GM21515 (cell line): ENCODE results near the gene PTH2R.
"Not testable (repeated sequence)": the region's sequence is repeated elsewhere in the genome, so short reads cannot be mapped to it uniquely, and the experiment has no call there.

ENCODE experiments used
- ATAC-seq: cut with Tn5 transposase; IDR thresholded peaks from one replicate; pipeline ENCODE4 v1.9.1; 2021; ENCODE audit not compliant: unreplicated experiment

The PTH2R gene

DNA sequence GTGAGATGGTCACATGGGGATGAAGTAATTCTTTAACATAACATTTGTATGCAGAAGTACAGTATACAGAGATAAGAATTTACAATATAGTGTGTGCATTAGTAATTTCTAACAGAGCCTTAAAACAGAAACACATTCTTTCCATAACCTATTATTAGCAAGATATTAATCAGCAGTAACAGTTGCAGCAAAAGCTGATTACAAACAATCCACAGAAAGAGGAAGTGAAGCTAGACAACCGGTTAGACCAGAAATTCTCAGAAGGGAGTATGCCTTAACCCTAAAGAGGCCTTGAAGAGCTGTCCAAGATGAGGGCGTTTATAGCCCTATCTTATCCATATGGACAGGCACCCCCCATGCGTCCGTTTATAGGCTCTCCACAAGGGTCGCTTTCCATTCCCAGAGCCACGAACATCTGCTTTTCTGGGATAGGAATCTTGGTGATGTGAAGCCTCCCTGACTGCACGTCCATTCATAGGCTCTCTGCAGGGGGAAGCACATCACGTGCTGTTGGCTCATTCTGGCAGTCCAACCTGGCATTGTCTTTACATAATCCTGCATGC, 75.9 kb downstream of the PTH2R start:
- not testable (repeated sequence) for ATAC-seq

DNA sequence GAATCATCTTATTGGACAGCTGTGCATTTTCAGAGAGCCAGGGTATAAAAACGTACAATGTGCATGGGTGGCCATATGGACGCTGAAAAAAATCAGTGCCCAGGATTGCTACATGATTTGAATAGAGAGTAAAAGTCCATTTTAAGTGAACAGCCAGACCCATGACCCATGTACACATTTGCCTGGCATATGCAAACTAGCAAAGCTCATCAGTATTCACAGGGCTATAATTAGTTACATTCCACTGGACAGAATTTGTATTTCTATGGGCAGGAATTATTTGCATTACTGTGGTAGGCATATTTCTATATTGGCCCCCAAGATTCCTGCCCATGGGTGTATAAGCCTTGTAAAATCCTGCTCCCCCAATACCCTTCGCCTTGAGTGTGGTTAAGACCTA, 78.8 kb downstream of the PTH2R start:
- ATAC-seq: no peak

DNA sequence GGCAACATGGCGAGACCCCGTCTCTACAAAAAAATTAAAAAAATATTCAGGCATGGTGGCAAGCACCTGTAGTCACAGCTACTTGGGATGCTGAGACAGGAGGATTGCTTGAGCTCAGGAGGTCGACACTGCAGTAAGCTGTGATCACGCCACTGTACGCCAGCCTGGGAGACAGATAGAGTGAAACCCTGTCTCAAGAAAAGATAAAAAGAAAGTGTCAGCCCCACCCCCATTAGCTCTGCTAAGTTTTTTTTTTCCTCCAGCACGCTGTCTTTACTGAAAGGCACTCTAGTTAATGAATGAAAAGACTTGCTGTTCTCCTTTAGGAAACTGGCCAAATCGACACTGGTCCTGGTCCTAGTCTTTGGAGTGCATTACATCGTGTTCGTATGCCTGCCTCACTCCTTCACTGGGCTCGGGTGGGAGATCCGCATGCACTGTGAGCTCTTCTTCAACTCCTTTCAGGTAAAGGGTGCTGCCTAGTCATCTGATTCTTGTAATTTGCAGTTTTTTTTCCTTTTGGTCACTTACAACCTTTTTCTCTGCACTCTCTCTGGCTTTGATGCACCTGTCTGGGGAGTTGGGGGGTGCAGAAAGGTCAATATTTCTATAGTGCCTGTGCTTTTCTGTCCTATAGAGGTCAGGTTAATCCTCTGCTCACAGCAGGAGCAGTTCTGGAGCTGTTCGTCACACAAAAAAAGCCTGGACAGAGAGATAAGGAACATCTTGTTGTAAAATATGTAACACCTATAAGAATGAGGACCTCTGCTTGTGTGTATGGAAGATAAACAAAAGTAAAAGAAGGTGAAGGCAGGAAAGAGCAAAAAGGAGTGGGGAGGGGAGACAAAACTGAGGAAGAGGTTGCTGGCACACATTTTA, 82.3 kb downstream of the PTH2R start:
- ATAC-seq: no peak

DNA sequence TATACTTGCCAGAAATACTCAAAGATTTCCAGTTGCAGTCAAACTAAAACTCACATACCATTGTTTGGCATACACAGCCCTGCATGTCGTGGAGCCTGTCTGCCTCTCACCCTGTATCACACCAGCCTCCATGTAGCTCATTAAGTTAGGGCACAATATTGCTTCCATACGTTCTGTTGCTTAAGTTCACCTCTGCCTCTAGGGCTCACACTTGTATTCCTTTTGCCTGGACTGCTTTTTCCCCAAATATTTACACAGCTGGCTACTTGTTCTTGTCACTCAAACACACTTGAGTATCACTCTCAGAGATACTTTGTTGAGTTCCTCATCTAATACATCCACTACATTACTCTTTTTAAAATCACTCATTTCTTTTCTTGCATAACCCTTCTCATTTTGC, 83.1 kb downstream of the PTH2R start:
- no peak for ATAC-seq

DNA sequence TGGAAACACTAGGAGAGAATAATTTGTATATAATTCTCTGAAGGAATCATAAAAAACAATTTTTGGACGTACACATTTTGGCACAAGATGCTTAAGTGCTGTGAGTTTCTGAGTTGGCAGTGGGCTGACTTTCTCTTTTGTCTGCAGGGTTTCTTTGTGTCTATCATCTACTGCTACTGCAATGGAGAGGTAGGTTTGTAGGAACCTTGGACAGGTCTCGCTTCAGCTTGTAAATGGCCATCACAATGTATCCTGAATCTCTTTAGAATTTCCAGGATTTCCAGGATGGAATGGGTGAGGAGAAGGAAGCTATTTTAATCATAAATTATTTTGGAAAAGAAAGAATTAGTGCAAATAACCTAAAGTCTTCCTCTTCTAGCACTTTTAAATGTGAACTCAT, 83.9 kb downstream of the PTH2R start:
- no peak for ATAC-seq

DNA sequence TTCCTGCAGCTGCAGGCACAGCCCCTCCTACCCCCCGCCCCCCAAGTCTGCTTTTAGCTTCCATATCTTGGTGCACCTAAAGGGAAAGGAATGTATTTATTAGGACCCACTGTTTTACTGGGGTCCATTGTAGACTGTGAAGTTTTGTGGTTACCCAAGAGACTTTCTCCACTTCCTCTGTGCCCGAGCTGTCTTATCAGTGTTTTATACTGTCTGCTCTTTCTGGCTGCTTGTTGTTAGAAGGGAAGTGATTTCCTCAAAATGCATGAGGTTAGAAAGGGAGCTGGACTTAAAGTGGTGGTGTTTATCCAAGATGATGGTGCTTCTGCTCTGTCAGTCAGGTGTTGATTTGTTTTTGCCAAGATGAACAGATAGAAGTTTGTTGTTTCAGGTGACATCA, 85.0 kb downstream of the PTH2R start:
- ATAC-seq: no peak

DNA sequence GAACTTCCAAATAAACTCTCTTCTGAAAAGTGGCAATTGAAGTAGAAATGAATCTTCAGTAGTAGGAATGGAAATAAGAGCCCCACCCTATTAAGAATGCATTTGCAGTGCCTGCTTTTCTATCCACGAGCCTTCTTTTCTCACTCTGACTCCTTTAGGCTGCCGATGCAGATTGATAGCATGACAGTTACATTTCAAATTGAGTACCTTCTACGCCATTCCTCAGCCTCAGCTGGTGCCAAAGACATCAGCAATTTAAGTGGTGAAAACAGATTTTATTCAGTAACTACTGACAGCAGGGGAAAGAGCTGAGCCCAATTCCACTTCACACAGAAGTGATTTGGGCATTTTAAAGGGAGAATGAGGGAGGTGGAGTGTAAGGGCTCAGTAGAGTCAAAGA, 85.5 kb downstream of the PTH2R start:
- ATAC-seq: no peak

DNA sequence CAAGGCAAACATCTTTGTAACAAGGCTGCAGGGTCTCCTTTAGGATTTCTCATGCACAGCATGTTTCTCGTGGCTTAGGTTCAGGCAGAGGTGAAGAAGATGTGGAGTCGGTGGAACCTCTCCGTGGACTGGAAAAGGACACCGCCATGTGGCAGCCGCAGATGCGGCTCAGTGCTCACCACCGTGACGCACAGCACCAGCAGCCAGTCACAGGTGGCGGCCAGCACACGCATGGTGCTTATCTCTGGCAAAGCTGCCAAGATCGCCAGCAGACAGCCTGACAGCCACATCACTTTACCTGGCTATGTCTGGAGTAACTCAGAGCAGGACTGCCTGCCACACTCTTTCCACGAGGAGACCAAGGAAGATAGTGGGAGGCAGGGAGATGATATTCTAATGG, 86.6 kb downstream of the PTH2R start:
- no peak for ATAC-seq

DNA sequence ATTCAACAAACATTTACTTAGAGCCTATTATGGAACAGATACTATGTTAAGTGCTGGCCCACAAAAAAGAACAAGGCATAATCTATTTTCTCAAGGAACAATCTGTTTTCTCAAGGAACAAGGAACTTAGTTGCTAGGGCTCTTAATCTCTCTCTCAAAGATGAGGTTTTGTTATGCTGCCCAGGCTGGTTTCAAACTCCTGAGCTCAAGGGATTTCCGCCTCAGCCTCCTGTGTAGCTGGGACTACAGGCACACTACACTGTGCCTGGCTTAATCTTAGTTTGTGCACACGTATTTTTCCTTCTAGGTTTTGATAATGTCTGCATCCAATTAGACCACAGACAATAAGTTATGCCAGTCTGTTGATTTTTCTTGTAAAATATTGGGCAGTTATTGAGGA, 89.5 kb downstream of the PTH2R start:
- ATAC-seq: no peak

DNA sequence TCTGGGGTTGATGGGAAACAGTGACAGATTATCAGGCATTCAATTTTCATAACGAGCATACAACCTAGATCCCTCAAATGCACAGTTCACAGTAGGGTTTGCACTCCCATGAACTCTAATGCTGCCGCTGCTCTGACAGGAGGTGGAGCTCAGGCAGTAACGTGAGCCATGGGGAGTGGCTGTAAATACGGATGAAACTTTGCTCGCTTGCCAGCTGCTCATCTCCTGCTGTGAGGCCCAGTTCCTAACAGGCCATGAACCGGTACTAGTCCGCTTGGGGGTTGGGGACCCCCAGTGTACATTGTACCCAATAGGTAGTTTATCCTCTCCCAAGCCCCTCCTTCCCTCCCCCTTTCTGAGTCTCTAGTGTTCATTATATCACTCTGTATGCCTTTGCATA, 94.6 kb downstream of the PTH2R start:
- no peak for ATAC-seq

DNA sequence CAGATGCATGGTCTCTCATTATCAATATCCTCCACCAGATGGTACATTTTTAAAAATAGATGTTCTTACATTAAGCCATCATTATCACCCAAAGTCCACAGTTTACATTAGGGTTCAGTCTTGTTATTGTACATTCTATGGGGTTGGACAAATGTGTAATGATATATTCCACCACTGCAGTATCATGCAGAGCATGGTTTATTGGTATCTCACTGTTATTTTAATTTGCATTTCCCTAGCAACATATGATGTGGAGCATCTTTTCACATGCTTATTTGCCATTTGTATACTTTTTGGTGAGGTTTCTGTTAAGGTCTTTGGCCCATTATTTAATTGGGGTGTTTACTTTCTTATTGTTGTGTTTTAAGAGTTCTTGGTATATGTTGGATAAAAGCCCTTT, 95.7 kb downstream of the PTH2R start:
- ATAC-seq: no peak

DNA sequence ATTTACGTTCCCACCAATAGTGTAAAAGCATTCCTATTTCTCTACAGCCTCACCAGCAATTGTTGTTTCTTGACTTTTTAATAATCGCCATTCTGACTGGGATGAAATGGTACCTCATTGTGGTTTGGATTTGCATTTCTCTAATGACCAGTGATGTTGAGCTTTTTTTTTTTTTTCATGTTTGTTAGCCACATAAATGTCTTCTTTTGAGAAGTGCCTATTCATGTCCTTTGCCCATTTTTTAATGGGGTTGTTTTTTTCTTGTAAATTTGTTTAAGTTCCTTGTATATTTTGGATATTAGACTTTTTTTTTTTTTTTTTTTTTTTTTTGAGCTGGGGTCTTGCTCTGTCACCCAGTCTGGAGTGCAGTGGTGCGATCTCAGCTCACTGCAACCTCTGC, 98.8 kb downstream of the PTH2R start:
- not testable (repeated sequence) for ATAC-seq

DNA sequence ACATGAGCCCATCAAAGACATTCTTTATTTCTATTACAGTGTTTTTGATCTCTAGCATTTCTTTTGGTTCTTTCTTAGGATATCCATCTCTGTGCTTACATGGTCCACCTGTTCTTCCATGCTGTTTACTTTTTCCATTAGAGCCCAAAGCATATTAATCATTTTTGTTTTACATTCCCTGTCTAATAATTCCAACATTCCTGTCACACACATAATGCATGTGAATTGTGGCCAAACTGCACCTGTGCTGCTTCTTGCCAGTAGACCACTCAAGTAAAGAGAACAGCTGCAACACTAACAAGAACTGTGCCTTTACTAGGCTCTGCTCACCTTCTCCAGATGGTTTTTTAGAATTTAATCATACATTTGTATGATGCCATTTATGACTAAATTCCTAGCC, 103.0 kb downstream of the PTH2R start:
- no peak for ATAC-seq

DNA sequence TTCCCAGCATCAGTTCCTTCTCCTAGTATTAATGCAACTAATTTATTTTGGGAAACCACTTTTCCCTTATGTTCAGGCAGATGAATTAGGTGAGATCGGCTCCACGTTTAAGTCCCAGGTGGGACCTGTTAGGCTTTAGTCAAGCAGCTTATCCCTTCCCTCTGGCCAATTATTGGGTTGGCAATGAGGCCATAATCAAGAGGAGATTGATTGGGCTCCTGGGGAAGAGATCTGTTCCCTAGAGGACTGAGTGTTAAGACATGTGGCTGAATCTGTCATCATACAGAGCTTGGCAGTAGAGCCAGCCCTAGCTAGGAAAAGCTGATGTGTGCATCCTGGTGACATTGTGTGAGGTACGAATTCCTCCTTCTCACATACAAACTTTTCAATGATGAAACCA, 104.4 kb downstream of the PTH2R start:
- ATAC-seq: no peak

DNA sequence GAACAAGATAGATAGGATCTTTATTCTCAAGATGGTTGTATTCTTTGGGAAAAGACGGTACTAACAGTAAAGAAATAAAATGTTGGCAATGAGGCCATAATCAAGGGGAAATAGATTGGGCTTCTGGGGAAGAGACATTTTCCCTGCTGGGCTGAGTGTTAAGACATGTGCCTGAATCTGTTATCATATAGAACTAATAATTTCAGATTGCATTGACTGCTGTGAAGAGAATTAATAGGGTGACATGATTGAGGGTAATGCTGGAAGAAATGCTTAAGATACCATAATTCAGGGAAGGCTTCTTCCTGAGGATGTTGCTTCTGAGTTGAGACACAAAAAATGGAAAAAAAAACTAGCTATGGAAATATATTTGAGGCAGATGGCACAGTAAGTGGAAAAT, 105.0 kb downstream of the PTH2R start:
- no peak for ATAC-seq

DNA sequence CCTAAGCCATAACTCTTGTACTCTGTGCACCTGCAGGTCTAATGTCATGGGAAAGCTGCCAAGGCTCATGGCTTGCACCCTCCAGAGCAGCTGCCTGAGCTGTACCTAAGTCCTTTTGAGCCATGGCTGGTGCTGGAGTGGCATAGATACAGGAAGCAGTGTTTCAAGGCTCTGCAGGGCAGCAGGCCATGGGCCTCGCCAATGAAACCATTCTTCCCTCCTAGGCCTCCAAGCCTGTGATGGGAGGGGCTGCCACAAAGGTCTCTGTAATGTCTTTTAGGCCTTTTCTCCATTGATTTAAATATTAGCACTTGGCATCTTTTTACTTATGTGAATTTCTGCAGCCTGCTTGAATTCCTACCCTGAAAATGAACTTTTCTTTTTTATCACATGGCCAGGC, 108.5 kb downstream of the PTH2R start:
- ATAC-seq: no peak

DNA sequence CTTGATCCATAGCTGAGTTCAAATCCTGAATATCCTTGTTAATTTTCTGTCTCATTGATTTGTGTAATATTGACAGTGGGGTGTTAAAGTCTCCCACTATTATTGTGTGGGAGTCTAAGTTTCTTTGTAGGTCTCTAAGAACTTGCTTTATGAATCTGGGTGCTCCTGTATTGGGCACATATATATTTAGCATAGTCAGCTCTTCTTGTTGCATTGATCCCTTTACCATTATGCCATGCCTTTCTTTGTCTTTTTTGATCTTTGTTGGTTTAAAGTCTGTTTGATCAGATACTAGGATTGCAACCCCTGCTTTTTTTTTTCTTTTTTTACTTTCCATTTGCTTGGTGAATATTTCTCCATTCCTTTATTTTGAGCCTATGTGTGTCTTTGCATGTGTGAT, 116.5 kb downstream of the PTH2R start:
- not testable (repeated sequence) for ATAC-seq

DNA sequence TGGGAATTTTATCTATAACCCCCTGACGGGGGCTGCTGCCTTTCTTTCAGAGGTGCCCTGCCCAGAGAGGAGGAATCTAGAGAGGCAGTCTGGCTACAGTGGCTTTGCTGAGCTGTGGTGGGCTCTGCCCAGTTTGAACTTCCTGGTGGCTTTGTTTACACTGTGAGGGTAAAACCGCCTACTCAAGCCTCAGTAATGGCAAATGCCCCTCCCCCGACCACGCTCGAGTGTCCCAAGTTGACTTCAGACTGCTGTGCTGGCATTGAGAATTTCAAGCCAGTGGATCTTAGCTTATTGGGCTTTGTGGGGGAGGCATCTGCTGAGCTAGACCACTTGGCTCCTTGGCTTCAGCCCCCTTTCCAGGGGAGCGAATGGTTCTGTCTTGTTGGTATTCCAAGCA, 118.6 kb downstream of the PTH2R start:
- not testable (repeated sequence) for ATAC-seq

DNA sequence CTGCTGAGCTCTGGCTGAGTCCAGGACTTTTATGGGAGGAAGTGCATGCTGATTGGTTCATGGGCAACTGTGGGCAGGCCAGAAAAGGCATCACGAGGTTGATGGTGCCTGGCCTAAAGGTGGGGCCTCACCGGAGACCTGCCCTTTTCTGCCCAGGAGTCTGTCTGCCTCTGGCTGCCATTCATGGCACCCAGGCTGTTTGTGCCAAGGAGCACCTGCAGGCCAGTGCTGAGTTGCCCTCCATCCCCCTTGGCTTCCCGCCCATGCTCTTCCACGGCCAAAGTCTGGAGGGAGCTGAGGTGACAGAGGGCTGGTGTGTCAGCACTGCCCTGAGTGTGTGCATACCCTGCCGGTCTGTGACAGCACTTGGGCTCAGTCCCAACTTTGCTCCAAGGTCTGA, 123.2 kb downstream of the PTH2R start:
- ATAC-seq: no peak

DNA sequence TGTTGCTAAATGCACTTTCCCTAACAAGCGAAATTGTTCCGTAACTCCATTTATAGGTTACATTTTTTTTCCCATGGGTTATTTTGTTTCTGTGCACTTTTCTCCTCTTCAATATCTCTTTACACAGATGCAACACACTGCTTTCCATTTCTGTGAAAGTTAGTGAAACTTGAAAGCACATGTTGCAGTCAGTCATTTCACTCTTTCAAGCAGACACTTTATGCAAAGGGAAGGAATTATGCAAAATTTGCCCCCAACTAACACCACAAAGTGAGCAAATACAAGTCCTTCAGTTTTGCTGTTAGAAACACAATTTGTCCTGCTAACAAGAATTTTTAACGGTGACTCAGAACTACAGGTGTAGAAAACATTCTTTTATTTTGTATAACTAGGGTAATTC, 124.8 kb downstream of the PTH2R start:
- ATAC-seq: no peak

DNA sequence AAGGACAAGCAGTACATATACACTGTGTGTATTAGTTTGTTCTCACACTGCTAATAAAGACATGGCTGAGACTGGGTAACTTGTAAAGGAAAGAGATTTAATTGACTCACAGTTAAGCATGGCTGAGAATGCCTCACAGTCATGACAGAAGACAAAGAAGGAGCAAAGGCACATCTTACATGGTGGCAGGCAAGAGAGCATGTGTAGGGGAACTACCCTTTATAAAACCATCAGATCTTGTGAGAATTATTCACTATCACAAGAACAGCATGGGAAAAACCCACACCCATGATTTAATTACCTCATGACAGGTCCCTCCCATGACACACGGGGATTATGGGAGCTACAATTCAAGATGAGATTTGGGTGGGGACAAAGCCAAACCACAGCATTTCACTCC, 129.0 kb downstream of the PTH2R start:
- ATAC-seq: not testable (repeated sequence)

DNA sequence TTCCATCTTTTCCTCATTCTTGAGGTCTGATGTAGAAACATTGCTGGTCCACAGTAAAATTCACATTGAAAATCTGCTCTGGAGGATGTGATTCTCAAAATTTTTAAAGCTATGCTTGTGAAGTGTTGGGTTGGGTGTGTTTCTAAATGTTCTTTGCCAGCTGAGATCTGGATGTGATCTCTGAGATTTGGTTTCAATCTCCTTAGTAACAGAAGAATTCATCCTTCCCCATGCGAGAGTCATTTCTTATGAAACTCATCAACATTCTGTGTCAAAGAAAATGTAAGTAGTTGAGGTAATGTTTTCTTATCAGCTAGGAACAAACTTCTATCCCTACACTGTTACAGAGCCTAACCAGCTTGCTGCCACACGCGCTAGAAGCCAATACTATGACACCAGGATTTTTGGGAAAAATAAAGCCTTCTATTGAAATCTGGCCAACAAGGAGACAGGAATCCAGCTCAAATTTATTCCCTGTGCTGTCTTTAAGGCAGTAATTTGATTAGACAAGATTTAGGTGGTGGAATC, 134.9 kb downstream of the PTH2R start:
- ATAC-seq: no peak
